Ishikawa (cell line): ENCODE data around the gene HK3.

Source experiments
- CEBPB ChIP-seq: IDR thresholded peaks from 2 replicates; pipeline ENCODE4 v1.6.1; 2012
- CREB1 ChIP-seq: IDR thresholded peaks from 2 replicates; pipeline ENCODE4 v1.6.1; 2012; ENCODE audit warnings: low read depth
- EGR1 ChIP-seq: IDR thresholded peaks from 2 replicates; pipeline ENCODE4 v1.6.1; 2012
- EP300 ChIP-seq: IDR thresholded peaks from 2 replicates; pipeline ENCODE4 v1.6.1; 2012; ENCODE audit warnings: borderline replicate concordance
- FOXM1 ChIP-seq: IDR thresholded peaks from 2 replicates; pipeline ENCODE4 v1.6.1; 2012; ENCODE audit warnings: low read depth, borderline replicate concordance
- MAX ChIP-seq: IDR thresholded peaks from 2 replicates; pipeline ENCODE4 v1.6.1; 2012
- NFIC ChIP-seq: IDR thresholded peaks from 2 replicates; pipeline ENCODE4 v1.6.1; 2012
- RAD21 ChIP-seq: IDR thresholded peaks from 2 replicates; pipeline ENCODE4 v1.6.1; 2012; ENCODE audit warnings: low read depth
- REST ChIP-seq: IDR thresholded peaks from 2 replicates; pipeline ENCODE4 v1.6.1; 2012; ENCODE audit warnings: low read depth, mild to moderate bottlenecking
- TAF1 ChIP-seq: IDR thresholded peaks from 2 replicates; pipeline ENCODE4 v1.6.1; 2012; ENCODE audit warnings: low read depth, mild to moderate bottlenecking
- TCF12 ChIP-seq: IDR thresholded peaks from 2 replicates; pipeline ENCODE4 v1.6.1; 2012; ENCODE audit warnings: low read depth
- TEAD4 ChIP-seq: IDR thresholded peaks from 2 replicates; pipeline ENCODE4 v1.6.1; 2012
- USF1 ChIP-seq: IDR thresholded peaks from 2 replicates; pipeline ENCODE4 v1.6.1; 2012
- YY1 ChIP-seq: IDR thresholded peaks from 2 replicates; pipeline ENCODE4 v1.6.1; 2012; ENCODE audit warnings: low read depth
- ZBTB7A ChIP-seq: IDR thresholded peaks from 2 replicates; pipeline ENCODE4 v1.6.1; 2012; ENCODE audit warnings: low read depth

Gene HK3

GRCh38 chr5:176851380-176851779 lies 47.8 kb downstream of the HK3 start:
- TF ChIP-seq CREB1: no peak
- no peak for TF ChIP-seq TCF12
- TF ChIP-seq REST: no peak
- TF ChIP-seq EP300: no peak

GRCh38 chr5:176850371-176851245 lies 48.5 kb downstream of the HK3 start:
- TF ChIP-seq RAD21: no peak
- TF ChIP-seq TEAD4: no peak
- no peak for TF ChIP-seq REST
- TF ChIP-seq ZBTB7A: no peak
- no peak for TF ChIP-seq YY1
- no peak for TF ChIP-seq NFIC
- no peak for TF ChIP-seq MAX
- no peak for TF ChIP-seq EGR1
- no peak for TF ChIP-seq EP300
- TF ChIP-seq CEBPB: no peak
- TF ChIP-seq USF1: no peak
- TF ChIP-seq FOXM1: no peak
- no peak for TF ChIP-seq TAF1
- TF ChIP-seq CREB1: no peak
- no peak for TF ChIP-seq TCF12

GRCh38 chr5:176849611-176850227 lies 49.4 kb downstream of the HK3 start:
- TF ChIP-seq TAF1 (no peak), USF1 (0 out of 2 replicates have a peak, but pooled peaks have one; percentile 32)

GRCh38 chr5:176848651-176849050 lies 50.5 kb downstream of the HK3 start:
- no peak for TF ChIP-seq YY1

- TF ChIP-seq REST (no peak), ZBTB7A (no peak), CEBPB (no peak), RAD21 (no peak), MAX (no peak), CREB1 (no peak), YY1 (no peak), USF1 (no peak), EGR1 (no peak), NFIC (no peak), TEAD4 (no peak)
Measured at GRCh38 chr5:176847726-176848290, 51.3 kb downstream of the HK3 start.
